GM19099 (cell line): ENCODE data around the gene PCBP2.

Source experiments
- POLR2A ChIP-seq: IDR thresholded peaks from 3 replicates; pipeline ENCODE4 v1.6.1; 2011; ENCODE audit warnings: low read depth; ENCODE audit not compliant: insufficient read length; ENCODE audit errors: extremely low read depth

The PCBP2 gene

DNA sequence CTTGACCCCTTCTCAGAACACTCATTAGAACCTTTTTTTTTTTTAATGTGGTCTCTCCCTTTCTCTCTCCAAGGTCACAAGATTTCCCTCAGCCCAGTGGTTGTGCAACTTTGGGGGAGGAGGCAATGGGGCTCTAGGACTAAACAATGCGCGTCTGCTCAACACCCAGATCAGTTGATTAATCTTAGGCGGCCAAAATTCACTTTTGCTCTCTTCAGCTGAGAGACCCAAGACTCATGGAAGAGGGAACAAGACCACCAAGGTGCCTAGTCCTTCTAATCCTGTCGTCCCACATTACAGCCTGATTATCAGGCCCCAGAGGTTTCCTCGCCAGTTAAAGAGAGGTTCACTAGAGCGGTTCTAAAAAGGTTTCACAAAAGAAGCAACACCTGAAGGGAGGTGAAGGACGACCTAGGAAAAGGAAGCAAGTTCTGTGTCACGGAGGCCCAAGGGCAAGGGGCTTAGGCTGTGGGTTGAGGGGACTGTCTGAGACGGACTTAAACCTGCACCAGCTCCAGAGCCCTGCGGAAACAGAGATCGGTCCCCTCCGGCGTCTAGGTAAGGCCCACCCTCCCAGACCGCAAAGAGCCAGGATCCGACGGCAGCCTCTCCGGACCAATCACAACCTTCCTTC lies 48.4 kb downstream of the PCBP2 start:
- TF ChIP-seq POLR2A, result peak; percentile 76

DNA sequence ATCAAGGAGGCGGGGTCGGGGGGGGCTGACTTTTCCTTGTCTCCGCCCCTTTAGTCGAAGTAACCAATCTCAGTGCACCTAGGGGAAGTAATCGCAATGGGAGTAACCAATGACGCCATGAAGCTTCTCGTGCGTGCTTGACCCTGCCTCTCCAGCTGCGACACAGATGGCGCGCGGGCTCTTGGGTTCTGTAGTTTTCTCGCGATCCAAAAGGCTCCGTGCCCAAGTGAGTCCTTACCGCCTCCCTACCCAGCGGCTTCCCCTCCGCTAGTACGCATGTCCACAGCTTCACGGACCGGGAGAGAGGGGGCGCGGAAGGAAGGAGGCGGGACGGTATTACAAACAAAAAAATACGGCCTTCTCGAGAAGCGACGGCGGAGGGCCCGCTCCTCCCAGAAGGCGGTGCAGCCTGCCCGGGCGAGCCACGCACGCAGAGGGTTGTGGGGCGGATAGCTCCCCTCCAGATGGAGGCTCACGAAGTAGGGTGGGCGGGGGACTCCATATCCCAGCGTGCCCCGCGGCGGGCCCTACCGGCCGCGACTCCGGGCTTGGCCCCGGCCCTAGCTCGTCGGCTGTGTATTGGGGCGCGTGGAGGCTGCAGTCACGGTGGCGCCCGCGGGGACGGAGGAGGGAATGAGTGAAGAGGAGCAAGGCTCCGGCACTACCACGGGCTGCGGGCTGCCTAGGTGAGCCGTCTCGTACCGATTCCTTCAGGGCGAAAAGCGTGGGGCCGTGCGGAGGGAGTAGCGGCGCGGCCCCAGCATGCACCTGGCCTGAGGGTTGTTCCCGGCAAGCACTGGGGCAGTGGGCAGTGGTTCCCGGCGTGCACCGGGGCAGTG lies 49.1 kb downstream of the PCBP2 start, which contains the start of gene TARBP2:
Gene TARBP2 (plus strand): TSS at position 508 of the 839 bp plus-strand sequence. CDS start 126 bp downstream, at position 634.
- peak; percentile 91 for TF ChIP-seq POLR2A

DNA sequence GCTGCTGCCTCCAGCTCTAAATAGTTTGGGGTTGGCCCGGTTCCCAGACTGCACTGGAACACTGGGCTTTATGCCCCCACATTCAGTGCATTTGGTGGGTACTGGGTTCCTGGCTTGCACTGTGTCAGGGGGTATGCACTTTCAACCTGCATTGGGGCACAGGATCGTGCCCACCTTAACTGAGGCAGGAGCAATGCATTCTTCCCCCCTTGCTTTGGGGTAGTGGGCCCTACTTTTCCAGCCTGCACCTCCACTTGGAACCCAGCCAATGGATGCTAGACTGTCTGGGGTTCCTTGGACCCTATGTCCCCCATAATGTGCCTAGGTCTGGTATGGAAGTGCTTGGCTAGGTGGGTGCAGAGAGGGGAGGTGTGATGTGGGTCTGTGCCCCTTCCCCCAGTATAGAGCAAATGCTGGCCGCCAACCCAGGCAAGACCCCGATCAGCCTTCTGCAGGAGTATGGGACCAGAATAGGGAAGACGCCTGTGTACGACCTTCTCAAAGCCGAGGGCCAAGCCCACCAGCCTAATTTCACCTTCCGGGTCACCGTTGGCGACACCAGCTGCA lies 49.8 kb downstream of the PCBP2 start:
- TF ChIP-seq POLR2A, result peak; percentile 15

DNA sequence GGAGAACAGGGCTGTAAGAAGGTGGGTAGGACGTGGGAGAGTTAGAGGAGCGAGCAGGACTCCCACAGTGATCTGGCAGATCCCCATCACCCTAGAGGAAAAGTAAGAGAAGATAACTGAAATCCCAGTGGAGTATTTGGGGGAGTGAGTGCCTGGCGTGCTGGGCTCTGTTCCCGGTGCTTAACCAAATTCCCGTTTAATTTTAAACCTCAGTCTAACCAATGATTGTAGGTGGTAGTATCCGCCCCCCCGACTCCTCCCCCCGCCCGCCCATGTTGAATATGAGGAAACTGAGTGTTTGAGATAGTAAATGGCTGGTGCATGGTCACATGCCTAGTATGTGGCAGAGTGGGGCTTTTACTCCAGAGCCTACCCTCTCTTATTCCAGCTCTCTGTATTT lies 50.4 kb downstream of the PCBP2 start:
- TF ChIP-seq POLR2A, result no peak

DNA sequence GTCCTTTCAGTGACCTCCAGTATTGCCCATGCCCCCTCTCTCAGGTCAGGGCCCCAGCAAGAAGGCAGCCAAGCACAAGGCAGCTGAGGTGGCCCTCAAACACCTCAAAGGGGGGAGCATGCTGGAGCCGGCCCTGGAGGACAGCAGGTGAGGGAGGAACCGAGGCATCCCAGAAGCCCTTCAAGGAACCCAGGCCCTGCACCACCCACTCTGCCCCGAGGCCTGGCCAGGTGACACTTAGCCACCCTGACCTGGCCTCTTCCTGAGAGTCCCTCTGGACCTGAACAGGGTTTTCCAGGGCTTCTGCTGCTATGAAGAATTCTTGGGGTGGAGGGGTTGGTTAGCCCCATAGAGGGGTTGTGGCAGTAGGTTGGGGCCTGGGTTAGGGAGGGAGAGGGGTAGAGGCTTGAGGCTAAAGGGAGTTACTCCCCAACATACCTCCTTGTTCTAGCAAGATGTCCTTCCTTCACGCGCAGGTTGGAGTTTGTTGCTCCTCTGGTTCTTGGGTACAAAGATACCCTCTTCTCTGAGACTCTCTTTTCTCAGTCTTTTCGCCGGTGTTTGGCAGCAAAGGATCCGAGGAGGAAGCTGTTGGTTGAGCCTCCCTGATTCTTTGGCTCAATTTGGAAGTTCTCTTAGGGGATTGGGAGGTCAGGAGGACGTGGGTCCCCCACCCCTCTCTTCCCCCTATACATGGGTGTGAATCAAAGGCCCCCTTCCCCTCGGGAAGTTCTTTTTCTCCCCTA lies 51.3 kb downstream of the PCBP2 start:
- TF ChIP-seq POLR2A, result no peak

DNA sequence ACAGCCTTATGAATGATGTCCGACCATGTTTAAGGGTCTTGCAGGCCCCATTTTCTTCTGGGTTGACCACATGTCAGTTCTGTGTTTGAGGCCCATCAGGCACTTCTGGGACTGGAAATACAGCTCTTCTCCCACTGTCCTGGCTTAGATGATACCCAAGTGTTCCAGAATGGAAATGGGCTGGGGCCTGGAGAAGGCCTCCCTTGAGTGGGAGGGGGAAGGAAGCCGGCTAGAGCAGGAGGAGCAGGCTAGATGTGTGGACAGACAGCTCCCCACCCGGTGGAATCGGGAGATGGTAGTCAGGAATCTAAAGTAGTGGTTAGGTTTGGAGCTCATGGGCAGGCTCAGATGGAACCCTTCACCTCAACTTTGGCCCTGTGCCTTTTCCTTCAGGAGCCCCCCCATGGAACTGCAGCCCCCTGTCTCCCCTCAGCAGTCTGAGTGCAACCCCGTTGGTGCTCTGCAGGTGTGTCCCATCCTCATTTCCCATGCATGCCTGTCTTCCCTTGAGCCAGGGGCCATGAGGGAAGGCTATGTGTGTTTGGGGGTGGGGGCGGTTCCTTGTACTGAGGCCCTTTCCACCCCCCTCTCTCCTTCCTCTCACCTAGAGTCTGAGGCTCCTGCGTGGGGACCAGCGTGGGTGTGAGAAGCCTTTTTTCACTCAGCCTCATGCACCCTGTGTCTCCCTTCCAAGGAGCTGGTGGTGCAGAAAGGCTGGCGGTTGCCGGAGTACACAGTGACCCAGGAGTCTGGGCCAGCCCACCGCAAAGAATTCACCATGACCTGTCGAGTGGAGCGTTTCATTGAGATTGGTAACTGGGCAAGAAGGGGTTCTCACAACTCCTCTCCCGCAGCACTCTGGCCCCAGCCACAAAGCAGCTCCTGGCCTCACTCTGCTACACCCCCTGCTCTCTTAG lies 52.4 kb downstream of the PCBP2 start:
- no peak for TF ChIP-seq POLR2A

DNA sequence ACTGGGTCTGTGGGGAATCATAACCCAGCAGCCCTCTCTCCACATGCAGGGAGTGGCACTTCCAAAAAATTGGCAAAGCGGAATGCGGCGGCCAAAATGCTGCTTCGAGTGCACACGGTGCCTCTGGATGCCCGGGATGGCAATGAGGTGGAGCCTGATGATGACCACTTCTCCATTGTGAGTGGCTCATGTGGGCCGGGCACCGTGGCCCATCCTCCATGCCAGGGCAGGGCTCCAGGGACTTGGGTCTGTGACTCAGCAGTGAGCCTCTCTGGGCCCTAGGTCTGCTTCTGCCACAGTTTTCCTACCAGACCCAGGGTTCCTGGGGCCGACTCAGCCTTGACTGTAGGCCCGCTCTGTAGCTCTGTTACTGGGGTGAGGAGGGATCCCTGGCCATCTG lies 53.2 kb downstream of the PCBP2 start:
- TF ChIP-seq POLR2A, result no peak

DNA sequence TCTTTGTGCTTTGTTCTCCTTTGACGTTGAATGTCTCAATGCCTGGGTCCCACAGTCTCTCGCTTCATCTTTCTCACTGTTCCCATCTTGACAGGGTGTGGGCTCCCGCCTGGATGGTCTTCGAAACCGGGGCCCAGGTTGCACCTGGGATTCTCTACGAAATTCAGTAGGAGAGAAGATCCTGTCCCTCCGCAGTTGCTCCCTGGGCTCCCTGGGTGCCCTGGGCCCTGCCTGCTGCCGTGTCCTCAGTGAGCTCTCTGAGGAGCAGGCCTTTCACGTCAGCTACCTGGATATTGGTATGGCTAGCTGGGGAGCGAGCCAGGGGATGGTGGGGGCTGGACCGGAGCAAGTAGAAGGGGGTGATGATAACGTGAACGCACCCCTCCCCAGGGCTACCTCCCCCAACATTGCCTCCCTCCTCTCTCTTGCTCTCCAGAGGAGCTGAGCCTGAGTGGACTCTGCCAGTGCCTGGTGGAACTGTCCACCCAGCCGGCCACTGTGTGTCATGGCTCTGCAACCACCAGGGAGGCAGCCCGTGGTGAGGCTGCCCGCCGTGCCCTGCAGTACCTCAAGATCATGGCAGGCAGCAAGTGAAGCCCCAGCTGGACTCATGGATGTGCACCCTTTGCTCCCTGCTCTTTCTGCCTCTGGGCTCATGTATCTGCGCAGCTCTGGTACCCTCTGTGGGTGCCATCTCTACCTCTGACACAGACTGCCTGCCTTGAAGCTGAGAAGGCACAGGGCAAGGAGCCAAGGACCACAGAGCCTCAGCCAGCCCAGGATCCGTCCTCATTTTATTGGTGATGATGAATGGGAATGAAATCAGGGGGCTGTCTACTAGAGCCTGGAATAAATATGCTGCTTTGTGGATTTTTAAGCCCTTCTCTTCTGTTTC lies 53.9 kb downstream of the PCBP2 start:
- TF ChIP-seq POLR2A, result no peak

DNA sequence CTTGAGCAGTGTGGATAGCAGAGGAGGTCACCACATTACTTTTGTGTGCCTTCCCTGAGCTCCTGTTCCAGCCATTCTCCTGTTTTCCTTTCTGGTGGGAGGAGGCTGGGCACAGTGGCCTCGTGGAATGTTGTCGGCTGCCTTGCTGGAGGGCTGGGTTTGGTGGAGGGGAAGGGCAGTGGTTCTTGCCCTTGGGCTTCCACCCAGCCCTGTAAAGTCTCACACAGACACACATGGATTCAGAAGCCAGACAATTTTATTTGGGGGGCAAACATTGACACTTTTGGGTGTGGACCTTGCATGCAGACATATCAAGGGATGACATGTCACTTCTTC lies 54.5 kb downstream of the PCBP2 start:
- no peak for TF ChIP-seq POLR2A

DNA sequence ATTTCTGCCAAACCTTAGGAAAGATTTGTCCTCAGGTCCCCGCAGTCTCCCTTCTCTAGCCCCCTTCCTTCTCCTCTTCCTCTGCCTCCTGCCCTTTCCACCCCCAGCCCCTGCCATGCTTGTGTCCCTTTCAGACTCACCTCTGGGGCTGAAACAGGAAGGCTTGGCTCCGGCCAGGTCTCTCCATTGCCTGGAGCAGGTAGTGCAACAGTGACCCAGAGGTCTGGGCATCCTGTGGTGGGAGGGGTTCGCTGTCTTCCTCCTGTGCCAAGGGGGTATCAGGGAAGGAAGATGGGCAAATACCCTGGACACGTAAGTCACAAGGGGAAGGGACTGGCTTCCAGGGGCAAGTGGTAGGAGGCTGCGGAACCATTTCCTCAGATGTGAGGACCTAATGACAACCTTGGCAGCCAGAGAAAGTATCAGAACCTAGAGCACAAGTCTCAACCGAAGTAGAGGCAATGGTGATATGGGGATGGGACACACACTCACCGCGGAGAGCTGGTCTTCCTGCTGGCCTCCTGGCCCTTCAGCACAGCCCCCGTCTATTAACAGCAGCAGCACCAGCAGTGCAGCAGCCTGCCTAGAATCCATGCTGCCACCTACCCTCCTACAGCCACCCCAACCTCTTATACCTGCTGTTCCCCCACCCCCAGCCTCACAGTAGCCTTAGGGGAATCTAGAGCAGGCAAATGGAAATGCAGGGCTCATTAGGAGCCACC lies 55.1 kb downstream of the PCBP2 start, which contains the start of gene NPFF:
Gene NPFF (minus strand): TSS at position 604 of the 722 bp plus-strand sequence. CDS start 10 bp downstream, at position 594.
- TF ChIP-seq POLR2A, result no peak

DNA sequence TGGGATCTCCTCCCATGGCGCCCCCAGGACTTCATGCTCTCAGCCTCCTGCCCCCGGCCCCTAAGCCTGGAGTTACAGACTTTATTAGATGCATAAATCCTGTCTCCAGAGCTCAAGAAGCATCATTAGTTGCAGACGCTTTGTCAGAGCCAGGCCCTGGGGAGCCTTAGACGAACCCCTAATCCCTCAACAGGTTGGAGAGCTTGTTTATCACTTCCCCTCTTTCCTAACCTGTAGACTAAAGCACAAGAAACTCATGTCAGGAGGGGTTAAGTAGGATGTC lies 55.6 kb downstream of the PCBP2 start:
- no peak for TF ChIP-seq POLR2A

DNA sequence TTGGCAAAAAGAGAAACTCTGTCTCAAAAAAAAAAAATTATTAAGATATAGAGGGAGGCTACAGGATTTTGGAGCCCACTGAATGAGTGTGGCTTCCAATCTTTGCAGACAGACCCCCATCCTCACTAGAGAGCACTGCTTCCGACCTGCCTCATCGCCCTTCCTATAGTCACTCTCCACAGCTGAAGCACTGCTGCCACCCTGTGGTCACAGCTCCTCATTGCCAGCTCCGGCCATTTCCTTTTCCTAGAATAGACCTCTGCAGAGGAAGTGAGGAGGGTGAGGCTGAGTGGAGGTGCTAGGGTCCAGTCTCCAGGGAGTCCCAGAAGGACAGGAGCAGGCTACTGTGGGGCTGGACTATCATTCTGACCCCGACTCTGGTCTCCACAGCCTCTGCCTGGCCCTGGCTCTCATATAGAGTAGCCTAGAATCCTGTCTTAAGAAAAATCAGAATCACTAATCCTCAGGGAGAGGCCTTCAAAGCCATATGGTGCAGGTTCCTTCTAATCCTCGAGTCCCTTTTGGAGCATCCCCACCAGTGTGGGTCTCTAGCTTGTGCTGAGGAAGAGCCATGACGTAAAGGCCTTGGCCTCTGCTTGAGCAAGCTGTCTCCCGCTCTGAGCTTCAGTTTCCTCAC lies 56.8 kb downstream of the PCBP2 start:
- no peak for TF ChIP-seq POLR2A
